H1 (cell line): Measurements from ENCODE around the gene WBP1. TPM values are rescaled to one million over a fixed set of nuclear protein-coding genes. Genes with fewer than 3 reads are reported as not detected.

Experiments
- ASH2L ChIP-seq: fragments of 200-600, 300-600 bp; sonication (generic); IDR thresholded peaks from one replicate; pipeline ENCODE4 v1.7.1; 2017; ENCODE audit warnings: low read length
- CHD1 ChIP-seq: IDR thresholded peaks from 2 replicates; pipeline ENCODE4 v1.6.1; 2012; ENCODE audit warnings: low read depth, low read length, improper control_type of control experiment
- CTBP2 ChIP-seq: IDR thresholded peaks from 2 replicates; pipeline ENCODE4 v1.7.0; 2011; ENCODE audit warnings: borderline replicate concordance, mild to moderate bottlenecking, moderate library complexity, mixed read lengths, low read length; ENCODE audit not compliant: insufficient read depth, insufficient read length
- CTCF ChIP-seq, 3 experiments: IDR thresholded peaks; 1 replicate in 2 of 3; 2 replicates in 1 of 3; pipeline versions ENCODE4 v1.5.1 to v1.6.1; 2011; ENCODE audit warnings: low read length in 3 of 3, mild to moderate bottlenecking in 3 of 3, inconsistent platforms in 2 of 3, low read depth in 1 of 3, moderate library complexity in 1 of 3; ENCODE audit not compliant: insufficient read depth in 1 of 3; ENCODE audit errors: control extremely low read depth in 1 of 3
- E2F6 ChIP-seq: IDR thresholded peaks from 2 replicates; pipeline ENCODE4 v1.6.1; 2012; ENCODE audit warnings: inconsistent platforms
- FOSL1 ChIP-seq: IDR thresholded peaks from 2 replicates; pipeline ENCODE4 v1.6.1; 2011; ENCODE audit warnings: mild to moderate bottlenecking, low read depth, low read length, moderate library complexity; ENCODE audit not compliant: insufficient read depth
- GABPA ChIP-seq: IDR thresholded peaks from 2 replicates; pipeline ENCODE4 v1.6.1; 2011; ENCODE audit warnings: mild to moderate bottlenecking, low read length, moderate library complexity, borderline replicate concordance; ENCODE audit not compliant: insufficient read depth
- KDM5A ChIP-seq: fragments of 200-600 bp; IDR thresholded peaks from 2 replicates; pipeline ENCODE4 v1.7.1; 2012; ENCODE audit warnings: mild to moderate bottlenecking, low read length, inconsistent platforms, mixed read lengths
- MAX ChIP-seq: IDR thresholded peaks from 2 replicates; pipeline ENCODE4 v1.6.1; 2012; ENCODE audit warnings: inconsistent platforms
- NANOG ChIP-seq: IDR thresholded peaks from 2 replicates; pipeline ENCODE4 v1.6.1; 2011; ENCODE audit warnings: low read length, low read depth, mild to moderate bottlenecking, inconsistent platforms; ENCODE audit not compliant: insufficient read depth, poor library complexity, severe bottlenecking
- RXRA ChIP-seq: IDR thresholded peaks from 2 replicates; pipeline ENCODE4 v1.6.1; 2011; ENCODE audit warnings: low read depth, mild to moderate bottlenecking, low read length, moderate library complexity; ENCODE audit not compliant: insufficient read depth
- SAP30 ChIP-seq: fragments of 300-600 bp; sonication (generic); IDR thresholded peaks from 2 replicates; pipeline ENCODE4 v1.7.1; 2012; ENCODE audit warnings: low read length, moderate library complexity, mild to moderate bottlenecking, inconsistent platforms; ENCODE audit not compliant: insufficient read depth, insufficient replicate concordance
- SIN3A ChIP-seq, 2 experiments: IDR thresholded peaks in 1 of 2; conservative IDR thresholded peaks in 1 of 2; 2 replicates each; pipeline ENCODE4 v1.6.1; 2011 to 2012; ENCODE audit warnings: low read length in 2 of 2, improper control_type of control experiment in 1 of 2, low read depth in 1 of 2, mild to moderate bottlenecking in 1 of 2
- SUZ12 ChIP-seq: fragments of 200-600 bp; sonication (generic); IDR thresholded peaks from 2 replicates; pipeline ENCODE4 v1.6.1; 2012; ENCODE audit warnings: mild to moderate bottlenecking, inconsistent platforms, low read length, moderate library complexity, mixed read lengths
- TCF12 ChIP-seq: IDR thresholded peaks from 2 replicates; pipeline ENCODE4 v1.6.1; 2011; ENCODE audit warnings: low read depth, mild to moderate bottlenecking, low read length
- USF2 ChIP-seq: IDR thresholded peaks from 2 replicates; pipeline ENCODE4 v1.6.1; 2011; ENCODE audit warnings: low read length, improper control_type of control experiment
- YY1 ChIP-seq: IDR thresholded peaks from 2 replicates; pipeline ENCODE4 v1.6.1; 2011; ENCODE audit warnings: low read depth, mild to moderate bottlenecking, low read length
- polyA plus RNA-seq, 7 experiments: library from polyadenylated mRNA; depleted of rRNA in 3 of 7; stranded (reverse) in 5 of 7; unstranded in 2 of 7; fragments of >200 nt in 5 of 7; fragments of 200-250 nt in 2 of 7; gene quantifications; 1 replicate in 5 of 7; 2 replicates in 1 of 7; 4 replicates in 1 of 7; pipeline versions ENCODE4 v1.2.1 to v1.2.3, GENCODE V29; 2011 to 2013; ENCODE audit warnings: missing spikeins in 2 of 7, mixed read lengths in 2 of 7
- total RNA-seq: library from RNA; stranded (reverse); fragmentation: NEBNext Ultra II Directional; extraction: Animal tissue kit (Norgen Biotek cat#: 25700); gene quantifications from 2 replicates; pipeline ENCODE4 v1.2.1, GENCODE V29; 2021

Gene WBP1
- total and polyA plus RNA-seq, 2 of the 8 experiments (the other 6 are each of a cell fraction or from before 2014, with no cell fraction given): 57.2 to 190 TPM

- 0 out of 2 replicates have a peak, but pooled peaks have one; percentile 48 for TF ChIP-seq E2F6
- peak; percentile 93 for TF ChIP-seq YY1
- TF ChIP-seq USF2: no peak
- TF ChIP-seq FOSL1: no peak
- TF ChIP-seq CTBP2: no peak
- TF ChIP-seq TCF12: 0 out of 2 replicates have a peak, but pooled peaks have one; percentile 11
- TF ChIP-seq MAX: peak; percentile 75
- peak in 1 of 2 experiments; percentile 96; a peak in 3 of 4 replicates for TF ChIP-seq SIN3A (conservative IDR thresholded peaks at IDR 0.05 in 1 of 2, IDR thresholded peaks at IDR 0.05 in 1 of 2; ENCODE audit: low read depth in 1 of 2, low read length in 2 of 2)
- TF ChIP-seq SAP30: peak; percentile 97
- no peak for TF ChIP-seq SUZ12
- no peak for TF ChIP-seq NANOG
- TF ChIP-seq KDM5A: peak; percentile 79
- no peak for TF ChIP-seq RXRA
- TF ChIP-seq CHD1: no peak
- TF ChIP-seq ASH2L: peak; percentile 83
- no peak for TF ChIP-seq CTCF (IDR thresholded peaks at IDR 0.05; ENCODE audit: control extremely low read depth in 1 of 3, insufficient read depth in 1 of 3, low read depth in 1 of 3, low read length in 3 of 3)
- TF ChIP-seq GABPA: peak; percentile 99
Observed at GRCh38 chr2:74472086-74472944, 14.1 kb downstream of the WBP1 start, which contains the start of gene MRPL53 (continued).
